Esophagus muscularis mucosa (tissue), 3 donors: ENCODE data around the gene CCNG1.
A peak's percentile ranks its signal among the peaks of the same experiment; 100 is the strongest.

Experiments
- CTCF ChIP-seq, 3 experiments: fragments of 200-600 bp in 2 of 3; fragments of 450-650 bp in 1 of 3; sonication (generic) in 2 of 3; IDR thresholded peaks; one replicate each; pipeline ENCODE4 v1.5.1; 2017 to 2019; ENCODE audit warnings: antibody characterized with exemption in 3 of 3, mild to moderate bottlenecking in 2 of 3, moderate library complexity in 1 of 3
- POLR2AphosphoS5 ChIP-seq, 2 donors: sonication (generic); formaldehyde crosslinking; IDR thresholded peaks; one replicate each; pipeline ENCODE4 v1.6.1; 2017; ENCODE audit warnings: antibody characterized with exemption in 2 of 2

GRCh38 chr5:163473635-163474243 is 36.3 kb downstream of the CCNG1 start:
- peak in 2 of 3 experiments; percentile 18 to 58 for TF ChIP-seq CTCF (IDR thresholded peaks at IDR 0.05)
- no peak for TF ChIP-seq POLR2AphosphoS5 (IDR thresholded peaks at IDR 0.05)
